ENCODE data around the gene EXOSC2. TPM values are rescaled to one million over a fixed set of nuclear protein-coding genes. Genes with fewer than 3 reads are reported as not detected.
A peak's percentile ranks its signal among the peaks of the same experiment; 100 is the strongest.

EXOSC2 gene
- total RNA-seq, 1 donor from 2014 or later = 29.7 TPM

DNA sequence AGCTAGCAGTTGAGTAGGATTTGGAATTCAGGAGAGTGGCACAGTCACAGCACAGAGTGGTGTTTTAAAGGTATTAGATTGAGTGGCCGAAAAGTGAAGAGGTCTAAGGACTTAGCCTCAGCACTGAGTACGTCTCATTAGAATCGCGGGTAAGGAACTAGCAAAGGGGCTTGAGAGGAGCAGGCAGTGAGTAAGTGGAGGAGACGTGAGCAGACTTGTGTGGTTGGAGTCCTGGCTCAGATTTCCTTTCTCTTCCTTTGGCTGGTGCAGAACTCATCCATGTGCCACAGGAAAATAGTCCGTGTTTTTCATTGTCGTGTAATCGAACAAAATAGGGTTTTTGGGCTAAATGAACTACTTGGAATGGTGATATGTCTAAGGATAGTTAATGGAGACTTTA, 3.4 kb downstream of the EXOSC2 start:
- no peak for DNase-seq (ENCODE audit: low spot score)

DNA sequence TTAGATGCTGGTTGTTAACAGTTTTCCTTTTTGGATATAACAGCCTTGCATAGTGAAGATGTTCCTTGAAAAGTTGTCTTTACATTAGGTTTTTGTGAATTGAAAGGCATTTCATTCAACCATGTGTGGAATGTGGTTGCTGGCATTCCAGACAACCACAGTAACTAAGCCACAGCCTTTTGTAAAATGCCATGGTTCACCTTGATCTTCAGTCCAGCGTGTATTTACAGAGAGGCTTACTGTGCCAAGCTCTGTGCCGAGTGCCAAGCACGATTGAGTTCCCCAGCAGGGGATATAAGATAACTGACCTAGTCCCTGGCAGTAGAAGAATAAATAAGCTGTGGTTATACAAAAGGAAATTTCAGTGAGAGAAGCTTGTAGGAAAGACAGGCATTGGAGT, 4.9 kb downstream of the EXOSC2 start:
- DNase-seq (ENCODE audit: low spot score) = no peak

- no peak for DNase-seq (ENCODE audit: low spot score)
These were observed 5.5 kb downstream of the EXOSC2 start for GRCh38 chr9:130699047-130699446.

DNA sequence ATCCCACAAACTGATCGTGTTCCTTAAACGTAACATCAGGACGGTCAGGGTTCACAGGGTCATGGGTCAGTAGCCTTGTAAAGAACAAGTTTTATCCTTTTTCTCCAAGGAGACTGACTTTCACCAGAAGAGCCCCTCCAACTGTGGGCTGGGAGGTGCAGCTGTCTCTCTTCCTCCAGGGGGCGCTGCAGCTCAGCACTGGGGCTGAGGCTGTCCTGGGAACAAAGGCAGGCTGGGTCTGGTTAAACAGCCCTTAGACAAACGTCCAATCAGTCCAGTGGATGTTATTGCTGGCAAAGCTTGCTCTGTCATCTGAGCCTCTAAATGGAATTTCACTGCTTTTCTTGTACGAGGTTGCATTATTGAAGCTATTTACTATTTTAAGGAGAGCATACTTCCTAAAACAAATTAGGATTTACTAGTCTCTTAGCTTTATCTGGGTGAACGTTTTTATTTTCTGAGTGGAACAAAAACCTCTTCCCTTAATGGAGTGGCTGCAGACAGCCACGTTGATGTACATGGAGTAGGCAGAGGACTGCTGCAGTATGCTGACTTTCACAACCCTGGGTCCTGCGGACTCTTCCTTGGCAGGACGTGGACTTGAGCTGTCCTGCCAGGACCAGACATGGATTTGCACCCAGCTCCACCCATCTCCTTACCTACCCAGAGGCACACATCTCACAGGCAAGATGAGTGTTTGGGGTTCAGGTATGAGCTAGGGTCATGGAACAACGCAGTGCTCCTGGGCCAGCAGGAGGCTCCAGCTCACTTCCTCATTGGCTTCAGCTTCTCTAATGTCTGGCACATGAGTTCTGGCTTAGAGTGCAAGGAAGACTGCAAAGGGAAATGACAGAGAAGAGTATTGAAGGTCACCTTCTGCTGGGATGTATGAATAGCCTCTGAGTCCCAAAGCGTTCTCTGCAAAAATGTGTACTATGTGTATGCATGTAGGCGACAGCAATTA, 7.8 kb downstream of the EXOSC2 start:
- peak; percentile 81 for DNase-seq (ENCODE audit: low spot score)

DNA sequence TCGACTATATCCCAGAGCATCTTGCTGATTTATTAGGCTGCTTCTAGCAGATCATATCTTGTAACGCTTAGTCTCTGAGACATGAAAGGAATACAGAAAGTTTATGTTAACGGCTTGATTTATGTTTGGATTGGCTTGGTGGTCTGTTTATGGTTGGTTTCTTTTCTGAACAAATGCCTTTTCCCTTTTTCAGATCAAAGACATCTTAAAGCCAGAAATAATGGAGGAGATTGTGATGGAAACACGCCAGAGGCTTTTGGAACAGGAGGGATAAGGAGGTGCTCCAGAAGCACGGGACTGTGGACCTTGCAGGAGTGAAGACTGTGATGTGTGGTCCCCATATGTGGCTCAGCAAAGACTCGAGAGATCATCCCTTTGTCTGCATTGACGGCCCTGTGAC, 9.9 kb downstream of the EXOSC2 start:
- DNase-seq (ENCODE audit: low spot score) = no peak

DNA sequence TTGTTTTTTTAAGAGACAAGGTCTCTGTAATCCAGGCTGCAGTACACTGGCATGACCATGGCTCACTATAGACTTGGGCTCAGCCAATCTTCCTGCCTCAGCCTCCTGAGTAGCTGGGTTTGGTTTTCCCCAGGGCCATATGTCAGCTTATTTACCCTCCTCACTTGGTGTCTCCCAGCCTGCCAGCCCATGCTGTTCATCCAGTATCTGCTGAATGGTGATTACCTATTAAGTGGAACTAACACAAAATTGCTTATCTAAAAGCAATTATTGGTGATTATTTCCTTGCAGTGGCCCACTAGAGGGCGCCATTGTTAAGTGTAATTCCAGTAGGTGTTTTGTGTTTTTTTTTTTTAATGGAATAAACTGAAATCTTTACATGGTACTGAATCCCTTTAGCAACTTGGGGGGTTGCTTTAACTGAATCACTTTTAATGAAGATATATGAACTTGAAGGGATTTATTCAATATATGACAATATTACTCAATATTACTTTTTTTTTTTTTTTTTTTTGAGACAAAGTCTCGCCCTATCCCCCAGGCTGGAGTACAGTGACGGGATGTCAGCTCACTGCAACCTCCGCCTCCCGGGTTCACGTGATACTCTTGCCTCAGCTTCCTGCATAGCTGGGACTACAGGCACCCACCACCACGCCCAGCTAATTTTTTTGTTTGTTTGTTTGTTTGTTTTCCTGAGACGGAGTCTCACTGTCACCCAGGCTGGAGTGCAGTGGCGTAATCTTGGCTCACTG, 13.8 kb downstream of the EXOSC2 start:
- DNase-seq (ENCODE audit: low spot score) = peak; percentile 65

DNA sequence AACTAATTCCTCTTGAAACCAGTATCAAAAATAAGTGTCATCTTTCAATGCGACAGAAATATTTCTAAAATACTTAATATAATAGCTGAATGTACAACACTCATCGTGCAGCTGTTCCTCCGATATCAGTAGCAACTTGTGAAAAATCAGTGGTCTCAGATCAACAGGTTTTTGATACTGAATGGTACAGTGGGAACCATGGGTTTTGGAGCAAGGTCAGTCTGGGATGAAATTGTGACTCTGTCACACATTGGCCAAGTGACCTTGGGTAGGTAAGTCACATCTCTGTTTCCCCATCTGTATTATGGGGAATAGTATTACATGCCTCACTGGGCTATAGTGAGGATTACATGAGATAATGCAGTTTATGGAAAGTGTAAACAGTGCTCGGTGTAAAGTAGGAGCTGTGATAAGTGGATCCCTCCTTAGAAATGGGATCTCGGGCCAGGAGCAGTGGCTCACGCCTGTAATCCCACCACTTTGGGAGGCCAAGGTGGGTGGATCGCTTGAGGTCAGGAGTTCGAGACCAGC, 17.3 kb downstream of the EXOSC2 start:
- no peak for DNase-seq (ENCODE audit: low spot score)

- DNase-seq (ENCODE audit: low spot score) = no peak
These were observed 17.9 kb downstream of the EXOSC2 start for GRCh38 chr9:130711469-130711868.

- DNase-seq (ENCODE audit: low spot score) = peak; percentile 97
These were observed 19.1 kb downstream of the EXOSC2 start for GRCh38 chr9:130712564-130713285.

- peak; percentile 62 for DNase-seq (ENCODE audit: low spot score)
These were observed 19.8 kb downstream of the EXOSC2 start for GRCh38 chr9:130713286-130713960.

DNA sequence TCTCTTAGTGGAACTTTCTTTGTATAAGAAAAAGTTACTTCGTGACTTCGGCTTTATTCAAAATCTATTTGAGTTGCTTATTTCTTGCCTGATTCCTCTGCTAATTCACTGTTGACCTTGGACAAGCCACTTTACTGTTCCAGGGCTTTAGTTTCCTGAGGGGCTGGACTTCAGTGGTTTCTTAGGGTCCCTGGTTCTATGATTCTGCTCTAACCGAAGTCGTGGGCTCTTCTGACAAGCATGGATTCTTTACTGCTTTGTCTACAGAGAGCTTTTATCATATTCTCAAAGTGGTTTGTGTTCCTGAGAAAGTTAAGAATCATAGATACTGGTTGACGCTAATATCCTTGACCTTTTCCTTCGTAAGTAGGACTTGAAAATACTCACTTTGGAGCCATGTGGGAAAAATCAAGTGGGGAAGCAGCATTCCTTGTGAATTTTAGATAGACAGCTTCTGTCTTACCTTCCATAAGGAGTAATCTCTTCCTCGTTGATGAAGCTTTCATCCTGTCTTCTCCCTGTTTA, 21.1 kb downstream of the EXOSC2 start:
- no peak for DNase-seq (ENCODE audit: low spot score)

DNA sequence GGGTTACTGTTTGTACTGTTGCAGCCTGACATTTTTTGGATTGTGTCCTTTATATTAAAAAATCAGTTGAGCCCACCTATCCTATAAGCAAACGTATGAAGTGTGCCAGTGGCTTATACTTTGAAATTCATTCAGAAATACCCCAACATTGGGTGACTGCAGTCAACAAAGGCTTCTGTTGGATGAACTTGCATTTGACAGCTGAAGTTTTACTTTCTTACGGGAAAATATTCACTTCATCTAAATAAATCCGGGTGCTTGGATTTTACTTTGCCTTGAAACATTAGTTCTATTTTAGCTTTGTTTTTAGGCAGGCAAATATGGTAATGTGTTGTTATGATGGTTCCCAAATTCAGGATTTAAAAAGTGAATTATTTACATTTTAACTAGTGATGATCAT, 21.7 kb downstream of the EXOSC2 start:
- no peak for DNase-seq (ENCODE audit: low spot score)

GRCh38 chr9:130718562-130718961, 25.0 kb downstream of the EXOSC2 start:
- no peak for DNase-seq (ENCODE audit: low spot score)

GRCh38 chr9:130720762-130721161, 27.2 kb downstream of the EXOSC2 start:
- DNase-seq (ENCODE audit: low spot score) = no peak

DNA sequence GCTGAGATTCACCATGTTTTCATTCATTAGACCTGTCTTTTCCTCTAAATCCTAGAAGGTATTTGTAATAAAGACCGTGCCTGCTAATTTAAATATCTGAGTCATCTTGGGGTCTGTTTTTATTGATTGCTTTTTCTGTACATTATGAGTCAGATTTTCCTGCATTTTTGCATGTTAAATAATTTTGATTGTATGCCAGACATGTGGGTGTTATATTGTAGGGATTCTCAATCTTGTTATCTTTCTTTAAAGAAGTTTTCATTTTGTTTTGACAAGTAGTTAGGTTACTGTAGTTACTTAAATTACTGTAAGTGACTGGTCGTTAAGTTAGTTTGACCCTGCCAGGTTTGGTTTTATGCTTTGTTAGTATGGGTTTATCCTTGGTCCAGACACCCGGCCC, 35.1 kb downstream of the EXOSC2 start:
- DNase-seq (ENCODE audit: low spot score) = no peak

GRCh38 chr9:130729145-130729544, 35.6 kb downstream of the EXOSC2 start:
- no peak for DNase-seq (ENCODE audit: low spot score)

- no peak for DNase-seq (ENCODE audit: low spot score)
These were observed 37.8 kb downstream of the EXOSC2 start for GRCh38 chr9:130731355-130731754.

- DNase-seq (ENCODE audit: low spot score) = no peak
These were observed 38.6 kb downstream of the EXOSC2 start for GRCh38 chr9:130732136-130732535.

DNA sequence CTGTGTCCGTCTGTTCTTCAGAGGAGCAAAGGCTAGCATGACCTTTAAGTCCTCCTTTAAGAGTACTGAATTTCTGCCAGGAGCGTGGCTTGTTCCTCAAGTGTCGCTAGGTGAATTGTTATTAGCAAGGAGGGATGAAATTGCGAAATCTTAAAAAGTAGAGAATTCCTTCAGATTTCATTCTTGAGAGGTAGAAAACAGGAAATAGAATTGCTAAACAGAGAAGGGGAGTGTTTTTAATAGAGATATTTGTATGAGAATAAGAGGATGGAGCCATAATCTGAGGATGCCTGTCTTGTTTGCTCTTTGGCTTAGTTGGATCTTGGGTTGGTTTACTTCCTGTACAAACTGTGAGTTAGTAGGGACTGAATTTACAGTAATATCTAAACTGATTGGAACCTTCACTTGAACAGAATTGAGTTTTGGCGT, 39.2 kb downstream of the EXOSC2 start:
- no peak for DNase-seq (ENCODE audit: low spot score)

DNA sequence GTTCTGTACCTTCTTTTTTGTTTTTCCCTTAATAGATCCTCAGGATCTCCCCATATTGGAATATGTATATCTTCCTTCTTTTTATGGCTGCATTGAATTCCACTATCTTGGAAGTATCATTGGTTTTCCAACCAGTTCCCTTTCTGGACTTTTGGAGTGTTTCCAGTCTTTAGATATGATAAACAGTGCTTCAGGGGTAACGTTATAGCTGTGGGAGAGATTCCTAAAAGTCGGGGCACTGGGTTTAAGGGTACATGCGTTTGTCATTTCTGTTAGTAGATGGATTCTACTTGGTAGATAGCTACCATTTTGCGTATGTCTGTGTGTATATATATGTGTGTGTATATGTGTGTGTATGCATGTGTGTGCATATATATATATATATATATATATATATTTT, 42.0 kb downstream of the EXOSC2 start:
- DNase-seq (ENCODE audit: low spot score) = no peak

- no peak for DNase-seq (ENCODE audit: low spot score)
These were observed 43.3 kb downstream of the EXOSC2 start for GRCh38 chr9:130736834-130737233.
